ENCODE results near the gene SPEN. TPM values are rescaled to one million over a fixed set of nuclear protein-coding genes. Genes with fewer than 3 reads are reported as not detected.

Gene SPEN
- total and polyA plus RNA-seq, 2 experiments from 2014 or later = 14.9 to 43.6 TPM

DNA sequence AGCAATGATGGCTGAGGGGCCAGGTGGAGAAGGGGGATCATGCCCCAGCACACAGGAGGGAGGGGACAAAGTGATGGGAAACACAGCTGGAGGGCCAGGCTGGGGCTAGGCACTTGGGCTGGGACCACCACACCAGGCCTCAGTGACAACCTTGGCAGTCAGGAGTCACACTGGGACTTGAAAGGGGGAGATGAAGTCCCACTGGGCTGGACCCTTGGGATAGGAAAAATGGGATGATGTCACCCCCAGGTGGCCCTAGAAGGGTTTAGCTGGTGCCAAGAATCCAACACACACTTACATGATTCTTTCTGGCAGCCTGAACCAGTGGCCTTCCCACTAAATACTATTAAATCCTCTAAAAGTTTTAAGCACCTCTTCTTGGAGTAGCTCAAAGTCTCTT, 111.3 kb downstream of the SPEN start:
- Histone ChIP-seq H3K4me3 (no peak overlapping the region), H4K20me1 (replicated peaks; ENCODE audit: insufficient read depth) (peaks cover 20% of the 10 kb centered on the region), H3K27me3 (ENCODE audit: insufficient read depth) (no peaks in the 10 kb centered on the region), H3K4me2 (no peak overlapping the region), H2AFZ (no peak overlapping the region), H3K27ac (ENCODE audit: low read depth) (no peak overlapping the region), H3K36me3 (ENCODE audit: insufficient read depth) (no peaks in the 10 kb centered on the region), H3K9me2 (ENCODE audit: insufficient read depth) (no peaks in the 10 kb centered on the region), H3K4me1 (ENCODE audit: insufficient read depth) (peaks cover 20% of the 10 kb centered on the region), H3F3A (replicated peaks; ENCODE audit: low read depth) (0 out of 2 replicates have a peak, but pooled peaks cover 3% of the 10 kb centered on the region), H3K79me2 (replicated peaks; ENCODE audit: insufficient read depth) (peaks cover 30% of the 10 kb centered on the region)
- Mint-ChIP-seq H3K9me3 (no peaks in the 10 kb centered on the region), H3K4me3 (no peak overlapping the region), H3K27me3 (ENCODE audit: insufficient read depth, low read depth, poor library complexity) (peaks cover 10% of the 10 kb centered on the region), H3K27ac (peak overlapping the region; percentile 62; the same call in 1 of the 2 replicates), H3K36me3 (ENCODE audit: low read depth) (peaks cover 4% of the 10 kb centered on the region; the same call in 1 of the 3 replicates), H3K4me1 (peaks cover 34% of the 10 kb centered on the region)
- DNase-seq (ENCODE audit: low spot score) = peak; percentile 18
- no peak for ATAC-seq
- TF ChIP-seq, protein P1, sequence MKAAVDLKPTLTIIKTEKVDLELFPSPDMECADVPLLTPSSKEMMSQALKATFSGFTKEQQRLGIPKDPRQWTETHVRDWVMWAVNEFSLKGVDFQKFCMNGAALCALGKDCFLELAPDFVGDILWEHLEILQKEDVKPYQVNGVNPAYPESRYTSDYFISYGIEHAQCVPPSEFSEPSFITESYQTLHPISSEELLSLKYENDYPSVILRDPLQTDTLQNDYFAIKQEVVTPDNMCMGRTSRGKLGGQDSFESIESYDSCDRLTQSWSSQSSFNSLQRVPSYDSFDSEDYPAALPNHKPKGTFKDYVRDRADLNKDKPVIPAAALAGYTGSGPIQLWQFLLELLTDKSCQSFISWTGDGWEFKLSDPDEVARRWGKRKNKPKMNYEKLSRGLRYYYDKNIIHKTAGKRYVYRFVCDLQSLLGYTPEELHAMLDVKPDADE (IDR thresholded peaks at IDR 0.05) = no peak
- TF ChIP-seq, protein P2, sequence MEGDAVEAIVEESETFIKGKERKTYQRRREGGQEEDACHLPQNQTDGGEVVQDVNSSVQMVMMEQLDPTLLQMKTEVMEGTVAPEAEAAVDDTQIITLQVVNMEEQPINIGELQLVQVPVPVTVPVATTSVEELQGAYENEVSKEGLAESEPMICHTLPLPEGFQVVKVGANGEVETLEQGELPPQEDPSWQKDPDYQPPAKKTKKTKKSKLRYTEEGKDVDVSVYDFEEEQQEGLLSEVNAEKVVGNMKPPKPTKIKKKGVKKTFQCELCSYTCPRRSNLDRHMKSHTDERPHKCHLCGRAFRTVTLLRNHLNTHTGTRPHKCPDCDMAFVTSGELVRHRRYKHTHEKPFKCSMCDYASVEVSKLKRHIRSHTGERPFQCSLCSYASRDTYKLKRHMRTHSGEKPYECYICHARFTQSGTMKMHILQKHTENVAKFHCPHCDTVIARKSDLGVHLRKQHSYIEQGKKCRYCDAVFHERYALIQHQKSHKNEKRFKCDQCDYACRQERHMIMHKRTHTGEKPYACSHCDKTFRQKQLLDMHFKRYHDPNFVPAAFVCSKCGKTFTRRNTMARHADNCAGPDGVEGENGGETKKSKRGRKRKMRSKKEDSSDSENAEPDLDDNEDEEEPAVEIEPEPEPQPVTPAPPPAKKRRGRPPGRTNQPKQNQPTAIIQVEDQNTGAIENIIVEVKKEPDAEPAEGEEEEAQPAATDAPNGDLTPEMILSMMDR (conservative IDR thresholded peaks at IDR 0.05; ENCODE audit: low read depth in 2 of 2) = peak in 1 of 2 experiments; percentile 52; a peak in 2 of 4 replicates

DNA sequence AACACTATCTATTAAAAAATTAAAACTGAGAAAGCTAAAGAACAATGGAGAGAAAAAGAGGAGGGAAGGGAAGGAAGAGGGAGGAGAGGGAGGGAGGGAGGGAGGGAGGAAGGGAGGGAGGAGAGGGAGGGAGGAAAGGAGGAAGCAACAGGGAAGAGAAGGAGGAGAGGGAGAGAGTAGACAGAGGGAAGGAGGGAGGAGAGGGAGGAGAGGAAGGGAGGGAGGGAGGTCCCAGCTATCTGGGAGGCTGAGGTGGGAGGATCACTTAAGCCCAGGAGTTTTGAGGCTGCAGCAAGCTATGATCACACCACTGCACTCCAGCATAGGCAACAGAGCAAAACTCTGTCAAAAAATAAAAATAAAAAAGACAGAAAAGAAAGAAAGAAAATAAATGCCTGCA, 111.9 kb downstream of the SPEN start:
- H3K4me3 Mint-ChIP-seq = no peak overlapping the region
- Histone ChIP-seq H3F3A (replicated peaks; ENCODE audit: low read depth) (0 out of 2 replicates have a peak, but pooled peaks cover 3% of the 10 kb centered on the region), H3K9me2 (ENCODE audit: insufficient read depth) (no peaks in the 10 kb centered on the region), H2AFZ (no peak overlapping the region), H3K27me3 (ENCODE audit: insufficient read depth) (no peaks in the 10 kb centered on the region), H3K36me3 (ENCODE audit: insufficient read depth) (no peaks in the 10 kb centered on the region), H4K20me1 (replicated peaks; ENCODE audit: insufficient read depth) (peaks cover 20% of the 10 kb centered on the region), H3K79me2 (replicated peaks; ENCODE audit: insufficient read depth) (peaks cover 27% of the 10 kb centered on the region), H3K4me2 (no peak overlapping the region), H3K27ac (ENCODE audit: low read depth) (no peak overlapping the region), H3K4me1 (ENCODE audit: insufficient read depth) (peaks cover 15% of the 10 kb centered on the region), H3K4me3 (no peak overlapping the region)
- H3K9me3 Mint-ChIP-seq = no peaks in the 10 kb centered on the region
- ATAC-seq = no peak
- DNase-seq (ENCODE audit: low spot score) = no peak
- H3K36me3 Mint-ChIP-seq (ENCODE audit: low read depth) = peaks cover 5% of the 10 kb centered on the region; the same call in 1 of the 3 replicates
- H3K27me3 Mint-ChIP-seq (ENCODE audit: insufficient read depth, low read depth, poor library complexity) = peaks cover 11% of the 10 kb centered on the region
- peaks cover 28% of the 10 kb centered on the region for H3K4me1 Mint-ChIP-seq
- H3K27ac Mint-ChIP-seq = no peak overlapping the region
- TF ChIP-seq, protein P1 (IDR thresholded peaks at IDR 0.05) = no peak
- TF ChIP-seq CREB1 (CRISPR knock-in tag; IDR thresholded peaks at IDR 0.05; ENCODE audit: low read depth) (no peak), ZNF114 (CRISPR knock-in tag; IDR thresholded peaks at IDR 0.05) (no peak), POLR2AphosphoS5 (IDR thresholded peaks at IDR 0.05; ENCODE audit: low read depth) (no peak), EZH2 (IDR thresholded peaks at IDR 0.05; ENCODE audit: low read depth, unreplicated experiment) (no peak), EZH2phosphoT487 (IDR thresholded peaks at IDR 0.05; ENCODE audit: unreplicated experiment) (no peak), STAT1 (IDR thresholded peaks at IDR 0.05; ENCODE audit: unreplicated experiment) (no peak)
- TF ChIP-seq, protein P3, sequence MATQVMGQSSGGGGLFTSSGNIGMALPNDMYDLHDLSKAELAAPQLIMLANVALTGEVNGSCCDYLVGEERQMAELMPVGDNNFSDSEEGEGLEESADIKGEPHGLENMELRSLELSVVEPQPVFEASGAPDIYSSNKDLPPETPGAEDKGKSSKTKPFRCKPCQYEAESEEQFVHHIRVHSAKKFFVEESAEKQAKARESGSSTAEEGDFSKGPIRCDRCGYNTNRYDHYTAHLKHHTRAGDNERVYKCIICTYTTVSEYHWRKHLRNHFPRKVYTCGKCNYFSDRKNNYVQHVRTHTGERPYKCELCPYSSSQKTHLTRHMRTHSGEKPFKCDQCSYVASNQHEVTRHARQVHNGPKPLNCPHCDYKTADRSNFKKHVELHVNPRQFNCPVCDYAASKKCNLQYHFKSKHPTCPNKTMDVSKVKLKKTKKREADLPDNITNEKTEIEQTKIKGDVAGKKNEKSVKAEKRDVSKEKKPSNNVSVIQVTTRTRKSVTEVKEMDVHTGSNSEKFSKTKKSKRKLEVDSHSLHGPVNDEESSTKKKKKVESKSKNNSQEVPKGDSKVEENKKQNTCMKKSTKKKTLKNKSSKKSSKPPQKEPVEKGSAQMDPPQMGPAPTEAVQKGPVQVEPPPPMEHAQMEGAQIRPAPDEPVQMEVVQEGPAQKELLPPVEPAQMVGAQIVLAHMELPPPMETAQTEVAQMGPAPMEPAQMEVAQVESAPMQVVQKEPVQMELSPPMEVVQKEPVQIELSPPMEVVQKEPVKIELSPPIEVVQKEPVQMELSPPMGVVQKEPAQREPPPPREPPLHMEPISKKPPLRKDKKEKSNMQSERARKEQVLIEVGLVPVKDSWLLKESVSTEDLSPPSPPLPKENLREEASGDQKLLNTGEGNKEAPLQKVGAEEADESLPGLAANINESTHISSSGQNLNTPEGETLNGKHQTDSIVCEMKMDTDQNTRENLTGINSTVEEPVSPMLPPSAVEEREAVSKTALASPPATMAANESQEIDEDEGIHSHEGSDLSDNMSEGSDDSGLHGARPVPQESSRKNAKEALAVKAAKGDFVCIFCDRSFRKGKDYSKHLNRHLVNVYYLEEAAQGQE (IDR thresholded peaks at IDR 0.05; ENCODE audit: unreplicated experiment) = no peak

Measured in GM23338 (cell line).